ENCODE results near the gene ZNF717.

- TF ChIP-seq EZH2phosphoT487 (IDR thresholded peaks at IDR 0.05; ENCODE audit: borderline replicate concordance, low read length), result no peak
- TF ChIP-seq CTCF (IDR thresholded peaks at IDR 0.05; ENCODE audit: low read depth, low read length, poor library complexity, severe bottlenecking), result no peak
Measured at GRCh38 chr3:75782506-75782905, 2.8 kb downstream of the ZNF717 start.
